ENCODE data around the gene XIRP1.

XIRP1 gene

GRCh38 chr3:39210078-39210477 is 17.7 kb upstream of the XIRP1 start:
- no peak overlapping the region for H3K9ac ChIP-seq (ENCODE audit: low read length)
- H4K20me1 ChIP-seq (ENCODE audit: insufficient read depth, low read length): no peaks in the 10 kb centered on the region
- no peaks in the 10 kb centered on the region for H3K79me2 ChIP-seq (ENCODE audit: low read length)
- no peaks in the 10 kb centered on the region for H3K27me3 ChIP-seq (replicated peaks; ENCODE audit: insufficient read depth, low read length)
- H3K27ac ChIP-seq (ENCODE audit: low read length): no peak overlapping the region
- H3K4me1 ChIP-seq (ENCODE audit: low read length): peaks cover 57% of the 10 kb centered on the region
- no peak overlapping the region for H3K4me3 ChIP-seq (ENCODE audit: low read length)
- no peak for DNase-seq
- no peak overlapping the region for H3K4me2 ChIP-seq (ENCODE audit: low read depth, low read length)
- H3K9me3 ChIP-seq (replicated peaks; ENCODE audit: insufficient read depth, low read length): no peaks in the 10 kb centered on the region
- no peak overlapping the region for H2AFZ ChIP-seq (ENCODE audit: low read length)
- no peaks in the 10 kb centered on the region for H3K36me3 ChIP-seq (replicated peaks; ENCODE audit: insufficient read depth, low read length)
- H3K9me2 ChIP-seq (replicated peaks; ENCODE audit: insufficient read depth, low read length): no peaks in the 10 kb centered on the region
- TF ChIP-seq EZH2 (optimal IDR thresholded peaks at IDR 0.05; ENCODE audit: low read depth, low read length): no peak
- no peak for TF ChIP-seq EZH2phosphoT487 (IDR thresholded peaks at IDR 0.05; ENCODE audit: low read length)
- TF ChIP-seq, protein P1, sequence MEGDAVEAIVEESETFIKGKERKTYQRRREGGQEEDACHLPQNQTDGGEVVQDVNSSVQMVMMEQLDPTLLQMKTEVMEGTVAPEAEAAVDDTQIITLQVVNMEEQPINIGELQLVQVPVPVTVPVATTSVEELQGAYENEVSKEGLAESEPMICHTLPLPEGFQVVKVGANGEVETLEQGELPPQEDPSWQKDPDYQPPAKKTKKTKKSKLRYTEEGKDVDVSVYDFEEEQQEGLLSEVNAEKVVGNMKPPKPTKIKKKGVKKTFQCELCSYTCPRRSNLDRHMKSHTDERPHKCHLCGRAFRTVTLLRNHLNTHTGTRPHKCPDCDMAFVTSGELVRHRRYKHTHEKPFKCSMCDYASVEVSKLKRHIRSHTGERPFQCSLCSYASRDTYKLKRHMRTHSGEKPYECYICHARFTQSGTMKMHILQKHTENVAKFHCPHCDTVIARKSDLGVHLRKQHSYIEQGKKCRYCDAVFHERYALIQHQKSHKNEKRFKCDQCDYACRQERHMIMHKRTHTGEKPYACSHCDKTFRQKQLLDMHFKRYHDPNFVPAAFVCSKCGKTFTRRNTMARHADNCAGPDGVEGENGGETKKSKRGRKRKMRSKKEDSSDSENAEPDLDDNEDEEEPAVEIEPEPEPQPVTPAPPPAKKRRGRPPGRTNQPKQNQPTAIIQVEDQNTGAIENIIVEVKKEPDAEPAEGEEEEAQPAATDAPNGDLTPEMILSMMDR (IDR thresholded peaks at IDR 0.05; ENCODE audit: low read length): no peak
- H3F3A ChIP-seq (ENCODE audit: insufficient read depth, low read length): peaks cover 24% of the 10 kb centered on the region

- Histone ChIP-seq H3K9ac (ENCODE audit: low read length) (no peak overlapping the region), H3K79me2 (ENCODE audit: low read length) (no peaks in the 10 kb centered on the region), H4K20me1 (ENCODE audit: insufficient read depth, low read length) (no peaks in the 10 kb centered on the region), H3K9me3 (replicated peaks; ENCODE audit: insufficient read depth, low read length) (no peaks in the 10 kb centered on the region), H3K9me2 (replicated peaks; ENCODE audit: insufficient read depth, low read length) (no peaks in the 10 kb centered on the region), H3K36me3 (replicated peaks; ENCODE audit: insufficient read depth, low read length) (no peaks in the 10 kb centered on the region), H3F3A (ENCODE audit: insufficient read depth, low read length) (peaks cover 21% of the 10 kb centered on the region), H3K27ac (ENCODE audit: low read length) (no peak overlapping the region), H3K4me3 (ENCODE audit: low read length) (no peak overlapping the region), H2AFZ (ENCODE audit: low read length) (no peak overlapping the region), H3K4me1 (ENCODE audit: low read length) (peaks cover 51% of the 10 kb centered on the region), H3K4me2 (ENCODE audit: low read depth, low read length) (no peak overlapping the region), H3K27me3 (replicated peaks; ENCODE audit: insufficient read depth, low read length) (no peaks in the 10 kb centered on the region)
- TF ChIP-seq EZH2 (optimal IDR thresholded peaks at IDR 0.05; ENCODE audit: low read depth, low read length): no peak
- no peak for TF ChIP-seq EZH2phosphoT487 (IDR thresholded peaks at IDR 0.05; ENCODE audit: low read length)
- TF ChIP-seq, protein P1 (IDR thresholded peaks at IDR 0.05; ENCODE audit: low read length): no peak
- DNase-seq: no peak
These were observed 17.1 kb upstream of the XIRP1 start for GRCh38 chr3:39209329-39209970.

GRCh38 chr3:39208463-39209055 is 16.2 kb upstream of the XIRP1 start:
- TF ChIP-seq, protein P1 (IDR thresholded peaks at IDR 0.05; ENCODE audit: low read length): peak; percentile 79
- TF ChIP-seq EZH2 (optimal IDR thresholded peaks at IDR 0.05; ENCODE audit: low read depth, low read length) (no peak), EZH2phosphoT487 (IDR thresholded peaks at IDR 0.05; ENCODE audit: low read length) (no peak)
- H3F3A ChIP-seq (ENCODE audit: insufficient read depth, low read length): peaks cover 21% of the 10 kb centered on the region
- H3K27me3 ChIP-seq (replicated peaks; ENCODE audit: insufficient read depth, low read length): no peaks in the 10 kb centered on the region
- H3K9me2 ChIP-seq (replicated peaks; ENCODE audit: insufficient read depth, low read length): no peaks in the 10 kb centered on the region
- no peaks in the 10 kb centered on the region for H3K79me2 ChIP-seq (ENCODE audit: low read length)
- peaks cover 49% of the 10 kb centered on the region for H3K4me1 ChIP-seq (ENCODE audit: low read length)
- no peaks in the 10 kb centered on the region for H4K20me1 ChIP-seq (ENCODE audit: insufficient read depth, low read length)
- peak overlapping the region; percentile 53 for H2AFZ ChIP-seq (ENCODE audit: low read length)
- peak; percentile 72 for DNase-seq
- no peaks in the 10 kb centered on the region for H3K9me3 ChIP-seq (replicated peaks; ENCODE audit: insufficient read depth, low read length)
- 0 out of 2 replicates have a peak overlapping the region, but pooled peaks have one; percentile 3 for H3K4me3 ChIP-seq (ENCODE audit: low read length)
- H3K27ac ChIP-seq (ENCODE audit: low read length): peak overlapping the region; percentile 79
- peak overlapping the region; percentile 42 for H3K4me2 ChIP-seq (ENCODE audit: low read depth, low read length)
- H3K36me3 ChIP-seq (replicated peaks; ENCODE audit: insufficient read depth, low read length): no peaks in the 10 kb centered on the region
- peak overlapping the region; percentile 41 for H3K9ac ChIP-seq (ENCODE audit: low read length)

Data from MM.1S (cell line).